Endothelial cell of hepatic sinusoid (primary cell): Measurements from ENCODE around the gene SLC10A1.
"Not testable (repeated sequence)": the region's sequence is repeated elsewhere in the genome, so short reads cannot be mapped to it uniquely, and the experiment has no call there.

Source experiments
- in situ Hi-C: cut with HindIII; loops from 2 replicates; pipeline ENCODE4 v1.10.0; 2017; ENCODE audit warnings: low sequenced_read_pairs

Gene SLC10A1

DNA sequence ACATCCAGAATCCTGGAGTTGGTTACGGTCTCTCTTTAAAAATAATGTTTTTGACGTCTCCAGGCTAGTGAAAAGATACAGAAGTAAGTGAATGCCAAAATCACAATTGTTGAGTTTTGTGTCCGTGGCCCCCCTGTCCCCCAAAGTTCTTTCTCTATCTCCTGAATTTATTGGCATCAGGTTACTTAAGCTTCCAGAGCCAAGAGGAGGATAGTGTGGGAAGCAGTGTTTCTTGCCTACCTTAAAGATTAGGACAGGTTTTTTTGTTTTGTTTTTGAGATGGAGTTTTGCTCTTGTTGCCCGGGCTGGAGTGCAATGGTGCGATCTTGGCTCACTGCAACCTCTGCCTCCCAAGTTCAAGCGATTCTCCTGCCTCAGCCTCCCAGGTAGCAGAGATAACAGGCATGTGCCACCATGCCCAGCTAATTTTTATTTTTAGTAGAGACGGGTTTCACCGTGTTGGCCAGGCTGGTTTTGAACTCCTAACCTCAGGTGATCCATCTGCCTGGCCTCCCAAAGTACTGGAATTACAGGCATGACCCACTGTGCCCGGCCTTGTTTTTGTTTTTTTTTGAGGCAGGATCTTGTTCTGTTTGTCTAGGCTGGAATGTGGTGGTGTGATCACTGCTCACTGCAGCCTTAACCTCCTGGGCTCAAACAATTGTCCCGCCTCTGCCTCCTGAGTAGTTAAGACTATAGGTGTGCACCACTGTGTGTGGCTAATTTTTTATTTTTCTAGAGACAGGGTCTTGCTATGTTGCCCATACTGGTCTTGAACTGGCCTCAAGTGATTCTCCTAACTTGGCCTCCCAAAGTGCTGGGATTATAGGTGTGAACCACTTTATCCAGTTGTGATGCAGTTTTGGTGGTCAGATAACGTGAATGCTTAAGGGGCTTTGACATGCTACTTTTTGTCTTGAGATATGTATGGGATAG, 24.7 kb downstream of the SLC10A1 start:
- in situ Hi-C loops = no loop called here

DNA sequence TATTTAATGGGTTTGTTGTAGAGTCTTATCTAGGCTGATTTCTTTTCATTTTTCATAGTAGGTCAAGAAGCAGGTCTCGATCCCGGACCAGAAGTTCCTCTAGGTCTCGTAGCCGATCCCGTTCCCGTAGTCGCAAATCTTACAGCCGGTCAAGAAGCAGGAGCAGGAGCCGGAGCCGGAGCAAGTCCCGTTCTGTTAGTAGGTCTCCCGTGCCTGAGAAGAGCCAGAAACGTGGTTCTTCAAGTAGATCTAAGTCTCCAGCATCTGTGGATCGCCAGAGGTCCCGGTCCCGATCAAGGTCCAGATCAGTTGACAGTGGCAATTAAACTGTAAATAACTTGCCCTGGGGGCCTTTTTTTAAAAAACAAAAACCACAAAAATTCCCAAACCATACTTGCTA, 25.9 kb downstream of the SLC10A1 start:
- in situ Hi-C loops = no loop called here

DNA sequence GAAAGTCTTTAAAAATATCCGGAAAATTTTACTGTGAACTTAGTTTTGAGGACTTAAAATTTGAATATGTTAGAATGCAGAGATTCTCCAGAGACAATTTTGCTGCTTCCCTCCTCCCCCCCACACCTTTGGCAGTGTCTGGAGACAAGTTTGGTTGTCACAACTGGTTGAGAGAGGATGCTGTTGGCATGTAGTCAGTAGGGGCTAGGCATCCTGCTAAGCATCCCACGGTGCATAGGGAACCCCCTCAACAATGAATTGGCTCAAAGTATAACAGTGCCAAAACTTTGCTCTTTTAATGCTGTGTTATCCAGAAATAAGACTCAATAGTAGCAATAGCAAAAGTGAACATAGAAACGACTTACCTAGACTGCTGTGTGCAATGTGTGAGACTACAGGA, 26.5 kb downstream of the SLC10A1 start:
- in situ Hi-C loops = no loop called here

DNA sequence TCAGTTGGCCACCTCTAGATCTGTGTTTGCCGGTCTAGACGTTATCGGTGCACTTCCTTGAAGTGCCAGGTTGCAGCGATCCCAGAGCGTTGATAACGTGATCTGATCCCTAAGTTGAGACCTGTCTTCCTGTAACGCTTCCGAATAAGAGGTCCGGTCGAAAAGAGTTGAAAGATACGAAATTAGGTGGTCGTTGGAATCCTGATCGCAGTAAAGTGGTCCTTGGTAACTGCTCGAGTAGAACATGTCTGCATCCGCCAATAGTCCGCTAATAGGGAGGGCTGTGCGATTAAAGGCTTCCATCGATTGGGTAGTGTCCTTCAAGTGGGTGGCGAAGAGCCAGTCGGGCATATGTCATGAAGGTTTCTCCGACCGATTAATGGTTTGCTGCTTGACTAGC, 27.4 kb downstream of the SLC10A1 start:
- in situ Hi-C loops = no loop called here

DNA sequence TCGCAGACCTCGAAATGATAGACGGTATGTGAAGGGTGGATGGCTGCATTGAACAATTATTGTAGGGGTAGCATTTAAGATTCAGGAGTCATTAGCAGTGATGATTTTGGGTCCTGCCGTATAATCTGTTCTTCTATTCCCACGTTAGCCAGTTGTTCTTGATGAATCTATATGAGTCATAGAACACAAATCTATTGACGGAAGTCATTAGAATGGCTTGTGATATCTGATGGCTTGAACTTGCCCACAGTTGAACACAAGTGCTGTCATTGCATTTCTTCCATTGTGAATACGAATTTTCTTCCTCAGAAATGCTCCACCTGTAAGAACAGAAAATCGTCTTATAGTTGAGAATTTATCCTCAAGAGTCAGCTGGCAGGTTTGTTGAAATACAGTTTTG, 28.2 kb downstream of the SLC10A1 start:
- in situ Hi-C loops = no loop called here

DNA sequence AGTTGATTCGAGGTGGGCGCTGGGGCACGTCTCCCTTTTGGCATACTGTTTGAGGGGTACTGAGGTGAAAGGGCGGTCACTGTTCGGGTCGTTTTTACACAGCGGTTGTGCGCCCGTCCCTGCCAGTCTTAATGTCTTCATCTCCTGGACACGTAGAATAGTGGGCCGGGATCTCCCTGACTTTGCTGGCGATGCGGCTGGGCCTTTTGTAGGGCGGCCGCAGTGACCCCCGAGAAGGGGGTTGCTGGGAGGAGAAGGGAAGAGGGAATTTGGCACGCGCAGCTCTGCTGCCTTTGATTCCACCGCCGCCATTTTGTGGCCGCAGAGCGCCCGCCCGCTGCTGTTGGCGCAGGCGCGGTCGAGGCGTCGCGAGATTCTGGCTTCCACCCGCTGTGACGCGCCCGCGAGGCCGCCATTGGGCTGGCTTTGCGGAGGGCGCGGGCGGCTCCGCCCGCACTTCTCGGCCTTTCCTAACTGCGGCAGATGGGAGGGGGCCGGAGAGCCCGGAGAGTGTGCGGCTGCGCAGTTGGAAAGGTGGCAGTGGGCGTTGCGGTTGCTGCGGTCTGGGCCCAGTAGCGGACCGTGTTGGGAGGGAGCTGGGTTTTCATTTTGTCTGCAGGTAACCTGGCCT, 29.6 kb downstream of the SLC10A1 start:
- in situ Hi-C loops = no loop called here

DNA sequence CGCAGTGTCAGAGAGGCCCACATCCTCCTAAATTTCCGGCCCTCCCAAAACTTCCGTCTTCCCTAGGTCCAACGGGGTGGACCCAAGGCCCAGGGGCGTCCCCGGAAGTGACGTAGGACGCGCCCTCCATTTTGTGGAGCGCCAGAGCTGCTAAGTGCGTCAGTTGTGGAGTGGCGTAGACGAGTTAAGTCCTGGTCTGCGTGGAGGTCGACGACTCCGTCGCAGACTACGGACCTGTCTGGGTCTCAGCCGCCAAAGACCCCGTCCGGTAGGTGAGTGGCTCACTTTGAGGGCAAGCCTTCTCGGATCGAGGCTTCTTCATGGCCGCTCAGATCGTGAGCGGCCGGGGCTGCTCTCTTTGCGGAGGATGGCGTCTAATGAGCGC, 30.1 kb downstream of the SLC10A1 start, which contains the start of gene SRSF5:
SRSF5 (plus strand) TSS at position 159 of the 385 bp plus-strand sequence. CDS start 1,015 bp downstream, outside the sequence.
- in situ Hi-C loops = no loop called here

DNA sequence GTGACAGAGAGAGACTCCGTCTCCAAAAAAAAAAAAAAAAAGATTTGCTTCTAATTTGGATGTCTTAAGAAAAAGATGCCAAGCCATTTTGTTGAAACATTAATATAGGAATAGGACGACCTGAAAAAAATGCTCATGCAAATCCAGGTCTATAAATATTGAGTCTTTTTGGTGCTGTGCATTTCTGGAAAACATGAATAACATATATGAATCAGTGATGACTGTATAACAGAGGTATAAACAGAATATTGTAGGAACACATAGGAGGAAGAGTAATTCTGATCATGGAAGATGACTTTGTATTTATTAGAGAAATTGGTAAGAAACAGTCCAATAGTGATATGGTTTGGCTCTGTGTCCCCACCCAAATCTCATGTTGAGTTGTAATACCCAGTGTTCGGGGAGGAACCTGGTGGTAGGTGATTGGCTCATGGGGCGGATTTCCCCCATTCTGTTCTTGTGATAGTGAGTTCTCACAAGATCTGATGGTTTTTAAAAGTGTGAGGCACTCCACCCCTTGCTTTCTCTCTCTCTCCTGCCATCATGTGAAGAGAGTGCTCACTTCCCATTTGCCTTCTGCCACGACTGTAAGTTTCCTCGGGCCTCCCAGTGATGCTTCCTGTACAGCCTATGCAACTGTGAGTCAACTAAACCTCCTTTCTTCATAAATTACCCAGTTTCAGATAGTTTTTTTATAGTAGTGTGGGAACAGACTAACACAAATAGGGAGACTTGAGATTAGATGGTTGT, 33.1 kb downstream of the SLC10A1 start:
- in situ Hi-C loops = no loop called here

DNA sequence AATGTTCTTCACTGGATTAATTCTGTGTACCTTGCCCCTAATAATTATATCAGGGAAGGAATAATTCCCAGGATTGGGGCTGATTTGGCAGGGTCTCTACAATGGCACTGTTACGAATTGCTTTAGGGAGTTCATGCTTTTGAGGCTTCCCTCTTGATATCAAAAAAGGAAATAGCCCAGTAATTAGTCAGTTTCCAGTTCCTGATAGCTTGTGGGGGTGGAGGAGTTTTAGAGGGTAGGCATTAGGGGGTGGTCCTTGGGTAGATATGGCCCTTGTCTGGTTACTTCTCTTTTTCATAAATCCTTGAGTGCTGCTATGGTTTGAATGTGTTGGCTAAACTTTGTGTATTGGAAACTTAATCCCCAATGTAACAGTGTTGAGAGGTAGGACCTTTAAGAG, 36.2 kb downstream of the SLC10A1 start:
- in situ Hi-C loops = no loop called here

DNA sequence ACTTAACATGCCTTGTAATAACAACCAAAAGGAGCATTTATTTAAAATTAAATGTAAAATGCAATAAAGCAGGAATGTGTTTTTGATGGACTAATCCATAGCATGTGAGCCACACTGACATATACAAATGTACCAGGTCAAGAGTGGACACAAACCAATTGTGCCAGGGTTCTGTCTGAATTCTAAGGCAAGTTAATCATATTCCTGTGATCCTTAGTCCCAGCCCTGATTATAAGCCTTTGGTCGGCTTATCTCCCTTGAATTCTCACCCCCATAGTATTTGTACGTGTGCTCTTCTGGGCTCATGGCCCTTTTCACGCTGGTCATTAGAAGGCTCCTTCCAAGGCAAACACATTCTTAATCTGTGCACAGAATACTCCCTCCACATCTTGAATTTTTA, 40.7 kb downstream of the SLC10A1 start:
- in situ Hi-C loops = no loop called here

DNA sequence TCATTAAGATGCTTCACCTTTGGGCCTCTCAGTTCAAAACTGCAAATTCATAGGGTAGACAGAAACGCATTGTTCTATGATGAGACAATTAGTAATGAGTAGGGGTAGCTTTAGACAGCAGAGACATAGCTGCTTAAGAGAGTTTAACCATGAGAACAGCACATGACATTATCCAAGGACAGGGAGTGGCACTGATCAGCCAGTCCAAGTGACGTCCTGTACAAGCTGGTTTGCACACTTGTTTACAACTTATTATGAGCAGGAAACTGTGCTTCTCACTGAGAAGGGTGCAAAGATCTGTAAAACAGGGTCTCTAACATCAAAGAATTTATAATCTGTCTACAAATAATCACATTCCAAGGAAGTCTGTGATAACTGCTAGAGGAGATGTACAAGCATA, 41.3 kb downstream of the SLC10A1 start:
- in situ Hi-C loops = no loop called here

DNA sequence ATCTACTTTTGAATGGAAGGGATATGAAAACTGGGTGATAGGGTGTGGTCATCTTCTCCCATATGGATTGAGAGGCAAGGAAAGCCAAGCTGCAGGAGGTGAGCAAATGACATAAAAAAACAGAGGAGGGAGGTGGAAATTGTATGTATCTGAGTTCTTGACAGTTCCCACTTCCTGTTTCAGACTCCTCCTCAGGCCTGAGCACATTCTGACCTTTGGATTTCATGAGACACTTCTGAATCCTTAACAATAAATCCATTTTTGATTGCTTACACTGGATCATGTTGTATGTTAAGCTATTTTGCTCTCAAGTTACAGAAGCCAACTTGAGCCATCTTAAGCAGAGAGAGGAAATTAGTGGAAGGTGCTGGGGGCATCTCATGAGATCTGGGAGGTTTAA, 41.7 kb downstream of the SLC10A1 start:
- in situ Hi-C loops = no loop called here

DNA sequence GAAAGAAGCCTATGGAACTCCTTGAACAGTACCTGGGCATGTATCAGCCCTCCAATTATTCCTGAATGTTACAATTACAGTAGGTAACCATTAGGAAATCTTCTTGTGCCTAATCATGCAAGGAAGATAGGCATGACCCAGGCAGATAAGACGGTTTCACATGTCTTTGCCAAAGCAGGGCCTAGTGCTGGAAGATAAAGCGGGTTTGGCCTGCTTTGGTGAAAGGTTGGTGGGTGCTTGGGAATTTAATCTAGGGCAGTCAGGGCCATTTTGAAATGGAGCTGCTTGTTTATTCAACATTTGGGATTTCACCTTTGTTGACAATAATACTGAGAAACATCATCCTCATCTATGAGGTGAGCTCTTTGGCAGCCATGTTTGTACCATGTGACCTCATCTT, 42.6 kb downstream of the SLC10A1 start:
- in situ Hi-C loops = no loop called here

DNA sequence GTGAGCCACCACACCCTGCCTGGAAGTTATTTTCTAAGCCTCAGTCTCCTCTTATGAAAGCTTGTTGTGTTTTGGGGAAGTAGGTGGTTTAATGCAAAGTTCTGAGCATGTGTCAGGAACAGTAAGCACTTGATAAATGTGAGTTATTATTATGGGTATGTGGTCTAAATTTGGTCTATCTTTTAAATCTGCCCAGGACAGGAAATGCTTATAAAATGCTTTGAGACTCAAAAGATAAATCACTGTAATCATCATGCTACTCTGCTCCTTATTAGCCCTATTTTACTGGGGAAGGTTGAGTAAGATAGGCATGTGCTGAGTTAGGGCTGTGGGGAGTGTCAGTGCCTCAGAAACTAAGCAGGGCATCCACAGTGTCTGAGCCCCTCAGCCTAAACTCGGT, 43.2 kb downstream of the SLC10A1 start:
- in situ Hi-C loops = no loop called here

DNA sequence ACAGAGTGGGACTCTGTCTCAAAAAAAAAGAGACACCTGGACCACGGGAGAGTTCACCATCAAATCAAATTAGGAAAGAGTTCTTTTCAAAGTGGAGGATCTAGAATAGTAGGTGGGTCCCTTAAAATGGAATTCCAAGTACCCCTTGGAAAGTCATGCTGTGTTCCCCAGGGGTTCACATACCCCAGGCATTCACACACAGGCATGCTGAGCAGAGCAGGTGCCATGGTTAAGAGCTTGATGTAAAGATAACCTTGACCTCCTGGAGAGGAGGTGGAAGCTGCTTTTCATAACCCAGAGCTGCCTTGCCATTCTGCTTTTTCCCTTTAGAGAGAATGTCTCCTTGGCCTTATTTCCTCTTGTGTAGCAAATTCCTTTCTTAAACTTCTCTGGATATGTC, 44.3 kb downstream of the SLC10A1 start:
- in situ Hi-C loops = no loop called here

DNA sequence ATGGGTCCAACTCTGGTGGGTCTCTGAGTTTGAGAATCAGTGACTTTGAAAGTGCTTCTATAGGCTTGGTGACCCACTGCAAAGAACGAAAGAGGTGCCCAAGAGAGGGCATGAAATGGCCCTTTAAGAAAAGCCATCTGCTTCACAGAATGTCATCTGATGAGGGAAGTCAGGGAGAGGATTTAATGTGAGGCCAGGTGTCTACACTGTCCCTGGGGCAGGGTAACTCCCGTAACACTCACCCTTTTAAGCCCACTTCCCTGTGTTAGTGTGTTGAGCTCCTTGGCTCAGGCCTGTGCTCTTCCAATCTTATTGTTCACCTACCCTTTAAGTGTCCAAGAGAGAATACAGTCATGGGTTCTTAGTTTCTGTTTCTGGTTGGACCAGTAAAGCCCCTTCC, 46.5 kb downstream of the SLC10A1 start:
- in situ Hi-C loops = no loop called here

DNA sequence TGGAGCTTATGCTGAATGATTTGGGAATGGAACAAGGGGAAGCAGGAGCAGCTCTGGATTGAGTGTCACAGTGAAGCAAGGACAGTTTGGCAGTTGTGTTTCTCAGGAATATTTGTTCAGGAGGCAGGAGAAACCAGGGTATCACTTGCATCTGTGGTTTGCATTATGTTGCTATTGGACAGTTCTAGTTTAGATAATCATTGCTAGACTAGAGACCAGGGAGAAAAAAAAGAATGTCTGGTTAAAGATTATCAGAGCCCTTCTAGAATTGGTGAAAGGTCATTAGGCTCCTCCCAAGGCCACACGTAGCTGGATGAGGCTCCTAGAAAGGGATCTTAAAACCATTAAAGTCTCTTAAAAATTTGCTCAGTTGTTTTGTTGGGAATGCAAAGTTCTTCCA, 47.1 kb downstream of the SLC10A1 start:
- in situ Hi-C loops = no loop called here

DNA sequence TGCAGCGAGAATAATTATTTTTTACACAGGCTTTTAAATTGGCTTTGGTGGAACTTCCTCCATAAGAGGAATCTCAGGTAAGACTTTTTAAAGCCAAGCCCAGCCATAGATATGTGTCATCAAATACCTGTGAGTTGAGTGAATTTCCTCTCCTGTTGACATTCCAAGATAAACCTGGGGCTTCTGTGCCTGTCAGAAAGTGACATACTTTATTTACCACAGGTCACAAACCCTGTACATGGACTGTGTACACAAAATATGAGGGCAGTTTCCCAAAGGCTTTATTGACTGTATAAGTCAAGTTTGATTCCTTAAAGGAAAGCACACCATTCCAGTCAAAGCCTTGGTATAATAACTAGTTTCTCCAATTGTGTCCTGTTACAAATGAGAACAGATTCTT, 56.0 kb downstream of the SLC10A1 start:
- in situ Hi-C loops = no loop called here

DNA sequence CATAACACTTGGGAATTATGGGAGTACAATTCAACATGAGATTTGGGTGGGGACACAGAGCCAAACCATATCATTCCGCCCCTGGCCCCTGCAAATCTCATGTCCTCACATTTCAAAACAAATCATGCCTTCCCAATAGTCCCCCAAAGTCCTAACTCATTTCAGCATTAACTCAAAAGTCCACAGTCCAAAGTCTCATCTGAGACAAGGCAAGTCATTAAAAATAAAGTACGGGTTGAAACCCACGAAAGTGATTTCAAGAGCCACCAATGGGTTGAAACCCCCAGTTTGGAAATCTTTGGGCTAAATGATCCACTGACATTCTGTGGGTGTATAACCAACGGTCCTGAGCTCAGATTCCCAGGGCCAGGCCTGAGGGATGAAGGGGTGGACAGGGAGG, 60.6 kb downstream of the SLC10A1 start:
- in situ Hi-C loops = not testable (repeated sequence)

DNA sequence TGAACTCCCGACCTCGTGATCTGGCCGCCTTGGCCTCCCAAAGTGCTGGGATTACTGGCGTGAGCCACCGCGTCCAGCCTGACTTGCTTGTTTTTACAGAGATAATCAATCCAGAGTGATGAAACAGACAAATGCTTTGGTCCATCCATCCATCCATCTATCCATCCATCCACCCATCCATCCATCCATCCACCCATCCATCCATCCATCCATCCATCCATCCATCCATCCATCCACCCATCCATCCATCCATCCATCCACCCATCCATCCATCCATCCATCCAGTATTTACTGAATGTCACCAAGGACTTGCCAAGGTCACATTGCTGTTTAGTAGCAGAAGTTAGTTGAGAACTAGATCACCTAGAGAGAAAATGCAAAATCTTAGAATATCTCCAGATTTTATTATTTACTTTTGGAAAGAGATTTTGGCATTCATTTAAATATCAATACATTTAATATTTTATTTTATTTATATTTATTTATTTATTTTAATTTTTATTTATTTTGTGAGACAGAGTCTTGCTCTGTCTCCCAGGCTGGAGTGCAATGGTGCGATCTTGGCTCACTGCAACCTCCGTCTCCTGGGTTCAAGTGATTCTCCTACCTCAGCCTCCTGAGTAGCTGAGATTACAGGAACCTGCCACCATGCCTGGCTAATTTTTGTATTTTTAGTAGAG, 65.0 kb downstream of the SLC10A1 start:
- in situ Hi-C loops = not testable (repeated sequence)

DNA sequence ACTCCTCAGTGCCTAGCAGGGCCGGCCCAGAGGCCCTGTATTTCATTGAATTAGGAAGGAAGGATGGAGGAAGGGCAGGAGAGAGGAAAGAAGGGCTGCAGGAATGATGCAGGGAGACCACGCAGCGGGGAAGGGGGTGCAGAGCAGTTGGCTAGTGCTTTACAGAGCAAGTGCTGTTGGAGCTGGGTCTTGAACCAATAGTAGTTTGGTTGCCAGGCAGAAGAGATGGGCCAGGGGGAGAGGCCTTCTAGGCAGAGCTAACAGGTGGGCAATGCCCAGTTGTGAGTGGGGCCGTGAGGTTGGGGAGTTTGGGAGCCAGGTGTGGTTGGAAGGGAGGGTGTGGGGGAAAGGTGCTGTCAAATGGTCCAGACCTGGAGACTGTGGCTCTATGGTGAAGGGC, 69.2 kb downstream of the SLC10A1 start:
- in situ Hi-C loops = no loop called here
